Stimulated activated CD4-positive, alpha-beta T cell treated with anti-CD3 and anti-CD28 coated beads, Interleukin-4, amount 100 ng/mL, for 1 hour (primary cell): ENCODE measurements around the gene LRRC75A.
"Not testable (repeated sequence)": the region's sequence is repeated elsewhere in the genome, so short reads cannot be mapped to it uniquely, and the experiment has no call there.

Experiments
- DNase-seq: peaks from one replicate; pipeline ENCODE4 v3.0.0-alpha.2; 2020

LRRC75A gene

GRCh38 chr17:16395887-16396286, 96.1 kb downstream of the LRRC75A start:
- not testable (repeated sequence) for DNase-seq

- not testable (repeated sequence) for DNase-seq
Observed at GRCh38 chr17:16392491-16392890, 99.5 kb downstream of the LRRC75A start.
